ENCODE data around the gene FAIM2.
"Not testable (repeated sequence)": the region's sequence is repeated elsewhere in the genome, so short reads cannot be mapped to it uniquely, and the experiment has no call there.

Gene FAIM2

DNA sequence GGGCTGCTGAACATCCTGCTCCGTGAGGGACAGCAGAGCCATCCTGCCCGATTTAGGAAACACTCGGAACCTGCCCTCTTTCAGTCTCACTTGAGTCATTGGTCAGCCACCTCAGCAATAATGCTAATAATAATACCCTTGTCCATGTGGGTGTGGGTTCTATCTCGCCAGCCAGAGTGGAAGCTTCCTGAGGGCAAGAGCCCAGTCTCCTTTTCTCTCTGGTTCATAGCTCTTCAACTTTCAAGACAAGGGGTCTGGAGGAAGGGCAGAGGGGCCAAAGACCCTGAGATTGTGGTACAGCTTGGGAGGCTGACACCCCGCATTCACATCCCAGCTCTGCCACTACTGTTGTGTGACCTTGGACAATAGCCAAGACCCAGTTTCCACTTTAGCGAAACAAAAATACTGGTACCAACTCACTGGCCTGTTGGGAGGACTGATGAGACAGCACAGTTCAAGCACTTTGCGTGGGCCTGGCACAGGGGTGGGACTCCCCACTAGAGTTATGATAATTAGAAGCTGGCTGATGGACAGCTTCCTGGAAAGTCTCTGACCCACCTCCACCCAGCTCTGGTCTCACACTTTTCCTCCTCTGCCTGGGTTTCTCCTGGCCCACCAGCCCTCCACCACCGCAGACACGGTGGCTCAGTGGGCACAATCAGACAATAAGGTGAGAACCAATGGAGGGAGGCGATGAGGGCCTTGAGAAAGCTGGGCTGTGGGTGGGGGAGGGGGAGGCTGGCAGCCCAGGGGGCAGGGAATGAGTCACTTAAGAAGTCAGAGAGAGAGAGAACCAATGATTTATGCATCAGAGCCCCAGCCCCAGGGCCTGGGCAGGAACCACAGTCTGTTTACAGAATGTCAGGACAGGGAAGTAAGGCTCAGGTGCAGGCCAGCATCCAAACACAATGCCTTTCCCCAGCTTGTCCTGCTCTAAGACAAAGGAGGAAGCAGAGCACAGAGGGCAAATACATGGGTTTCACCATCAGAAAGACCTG is 9.6 kb downstream of the FAIM2 start:
- no peak for DNase-seq (ENCODE audit: low spot score)

DNA sequence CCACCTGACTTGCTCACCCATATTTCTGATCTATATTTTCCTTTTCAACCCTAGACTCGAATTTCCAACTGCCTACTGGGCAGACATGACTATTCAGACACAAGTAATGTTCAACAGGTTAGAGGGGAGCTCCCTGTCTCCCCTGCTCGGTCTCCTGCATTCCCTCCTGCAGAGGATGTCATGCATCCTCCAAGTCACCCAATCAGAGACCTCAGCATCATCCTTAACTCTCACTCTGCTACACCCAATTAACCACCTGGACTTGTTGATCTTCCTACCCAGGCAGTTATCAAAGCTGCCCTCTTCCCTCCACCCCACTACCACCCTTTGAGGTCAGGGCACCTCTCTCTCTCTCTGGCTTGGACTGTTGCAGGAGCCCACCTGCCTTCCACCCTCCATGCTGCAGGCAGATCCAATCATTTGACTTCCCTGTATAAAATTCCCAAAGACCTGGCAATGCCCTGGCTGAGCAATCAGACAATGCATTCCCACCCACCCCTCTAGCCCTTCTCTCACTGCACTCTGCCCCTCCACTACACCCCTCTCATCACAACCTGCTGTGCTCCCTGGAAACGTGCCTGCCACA is 10.9 kb downstream of the FAIM2 start:
- DNase-seq (ENCODE audit: low spot score), result no peak

- DNase-seq (ENCODE audit: low spot score), result no peak
Measured at GRCh38 chr12:49892084-49892731, 11.5 kb downstream of the FAIM2 start.

DNA sequence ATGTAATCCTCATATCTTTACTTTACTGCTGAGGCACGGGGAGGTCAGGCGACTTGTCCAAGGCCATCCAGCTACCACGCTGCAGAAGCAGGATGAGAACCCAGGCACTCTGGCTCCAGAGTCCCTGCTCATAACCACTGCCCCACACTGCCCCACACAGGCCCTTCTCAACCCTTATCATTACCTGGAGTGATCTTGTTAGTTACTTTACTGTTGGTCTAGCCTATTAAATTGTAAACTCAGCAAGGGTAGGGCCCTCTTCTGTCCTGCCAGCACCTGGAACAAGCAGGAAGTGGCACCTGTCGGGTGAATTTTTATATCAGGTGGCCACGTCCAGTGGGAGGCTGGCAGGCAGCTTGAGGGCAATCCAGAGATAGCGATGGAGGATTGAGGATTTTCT is 12.2 kb downstream of the FAIM2 start:
- no peak for DNase-seq (ENCODE audit: low spot score)

DNA sequence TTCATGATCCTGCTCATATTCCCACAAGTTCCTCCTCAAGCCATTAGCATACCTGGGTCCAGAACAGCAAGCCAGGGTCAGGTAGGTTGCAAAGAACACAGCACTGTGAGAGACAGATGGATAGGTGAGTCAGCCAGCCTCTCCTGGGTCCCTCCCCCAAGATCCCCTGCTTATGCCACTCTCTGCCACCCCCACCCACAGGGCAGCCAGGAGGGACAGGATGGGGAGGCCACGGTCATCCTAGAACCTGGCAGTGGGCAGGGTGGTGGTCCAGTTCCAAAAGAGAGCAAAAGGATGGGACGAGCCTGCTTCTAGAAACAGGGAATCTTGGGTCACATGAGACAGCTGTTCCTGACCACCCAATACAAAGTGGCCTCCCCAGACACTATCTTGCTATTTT is 12.7 kb downstream of the FAIM2 start:
- DNase-seq (ENCODE audit: low spot score), result no peak

GRCh38 chr12:49890096-49890461 is 13.6 kb downstream of the FAIM2 start:
- DNase-seq (ENCODE audit: low spot score), result no peak

DNA sequence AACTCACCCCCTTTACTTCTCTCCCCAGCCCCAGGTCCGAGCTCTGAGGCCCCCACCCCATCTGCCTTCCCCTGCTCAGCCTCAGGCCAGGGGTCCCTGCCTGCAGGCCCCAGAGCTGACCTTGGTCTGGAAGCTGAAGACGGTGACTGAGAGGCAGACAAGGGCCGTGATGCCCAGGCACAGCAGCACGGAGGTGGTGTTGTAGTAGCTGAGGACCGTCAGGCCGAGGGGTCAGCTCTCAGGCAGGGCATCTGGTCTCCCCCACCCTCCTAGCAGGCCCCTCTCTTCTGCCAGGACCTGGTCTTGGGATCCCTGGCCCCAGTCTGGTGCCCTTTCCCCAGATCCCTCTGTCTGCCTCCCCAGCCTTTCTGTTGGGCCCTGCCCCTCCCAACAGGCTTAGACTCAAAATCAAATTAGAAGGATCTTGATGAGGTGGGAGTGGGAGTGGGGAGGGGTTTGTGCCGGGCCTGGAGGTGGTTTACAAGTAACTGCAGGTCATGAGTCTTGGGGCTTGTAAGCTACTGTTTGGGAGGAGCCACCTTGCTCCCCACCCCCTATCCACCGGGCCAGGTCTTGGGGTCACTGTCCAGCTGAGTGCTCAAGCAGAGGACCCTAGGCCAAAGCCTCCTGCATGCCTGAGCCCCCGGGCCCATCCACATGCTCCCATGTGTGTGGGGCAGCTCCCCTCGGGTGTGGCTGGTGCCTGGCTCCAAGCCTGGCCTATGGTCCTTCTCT is 14.2 kb downstream of the FAIM2 start:
- DNase-seq (ENCODE audit: low spot score), result no peak

DNA sequence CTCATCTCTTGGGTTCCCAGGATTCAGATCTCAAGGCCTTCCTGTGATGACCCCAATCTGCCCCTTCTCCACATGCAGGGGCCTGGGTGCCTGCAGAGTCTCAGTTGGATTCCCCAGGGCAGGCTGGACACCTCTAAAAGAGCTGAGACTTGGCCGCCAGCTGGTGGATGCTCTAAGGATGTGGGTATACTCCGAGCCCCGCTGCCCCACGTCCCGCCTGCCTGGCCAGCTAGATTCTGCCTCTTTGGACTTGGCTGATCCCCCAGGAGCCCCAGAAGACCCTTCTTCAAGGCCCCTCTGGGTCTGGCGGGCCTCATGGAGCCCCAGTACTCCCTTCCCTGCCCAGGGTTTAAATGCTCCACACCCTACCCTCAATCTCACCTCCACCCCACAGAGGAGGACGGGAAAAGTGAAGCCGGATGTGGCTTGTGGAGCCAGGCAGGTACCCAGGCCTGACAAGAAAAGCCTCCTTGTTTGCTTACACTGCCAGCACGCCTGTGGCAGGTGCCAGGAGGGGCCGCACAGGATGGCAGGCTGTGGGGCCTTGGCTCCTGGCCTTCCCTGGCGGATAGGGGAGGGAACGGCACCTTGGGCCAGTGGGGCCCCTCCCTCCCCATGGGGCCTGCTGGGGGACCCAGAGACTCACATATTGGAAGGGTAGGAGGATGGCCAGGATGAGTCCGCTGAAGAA is 15.1 kb downstream of the FAIM2 start:
- no peak for DNase-seq (ENCODE audit: low spot score)

DNA sequence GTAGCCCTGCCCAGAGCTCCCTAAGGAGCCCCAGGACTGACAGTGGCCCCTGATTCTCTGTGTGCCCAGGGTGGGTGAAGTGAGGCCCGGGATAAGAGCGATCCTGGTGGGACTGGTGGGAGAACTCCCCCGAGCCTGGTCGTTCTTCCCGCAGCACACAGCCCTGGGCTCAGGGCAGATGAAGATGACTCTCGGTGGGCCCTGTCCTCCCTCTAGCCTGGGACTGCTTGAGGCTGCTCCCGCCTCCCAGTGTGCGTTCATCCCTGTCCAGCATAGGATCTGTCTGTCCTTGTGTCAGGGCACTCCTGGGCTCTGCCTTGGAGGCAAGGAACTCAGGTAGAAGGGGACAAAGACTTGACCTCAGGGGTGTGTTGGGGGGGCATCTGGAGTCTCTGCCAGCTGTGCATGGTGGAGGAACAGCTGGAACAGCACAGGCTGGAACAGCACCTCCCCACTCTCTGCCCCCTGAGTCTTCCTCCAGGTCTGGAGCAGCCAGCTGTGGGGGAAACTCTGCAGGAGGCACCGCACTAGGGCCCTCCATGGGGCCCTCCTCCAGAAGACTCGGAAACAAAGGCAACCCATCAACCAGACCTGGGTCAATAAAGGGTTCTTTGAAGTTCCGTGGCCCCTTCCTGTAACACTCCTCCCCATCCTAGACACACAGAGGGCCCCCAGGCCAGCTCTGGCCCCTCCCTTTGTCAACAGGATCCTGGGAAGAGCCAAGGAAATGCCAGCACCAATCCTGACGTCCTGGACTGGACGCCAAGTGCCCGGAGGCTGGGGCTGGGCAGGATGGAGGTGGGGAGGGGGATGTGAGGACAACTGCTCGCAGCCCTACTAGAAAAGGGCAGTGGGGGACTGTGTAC is 15.9 kb downstream of the FAIM2 start:
- no peak for DNase-seq (ENCODE audit: low spot score)

GRCh38 chr12:49887091-49887490 is 16.6 kb downstream of the FAIM2 start:
- no peak for DNase-seq (ENCODE audit: low spot score)

DNA sequence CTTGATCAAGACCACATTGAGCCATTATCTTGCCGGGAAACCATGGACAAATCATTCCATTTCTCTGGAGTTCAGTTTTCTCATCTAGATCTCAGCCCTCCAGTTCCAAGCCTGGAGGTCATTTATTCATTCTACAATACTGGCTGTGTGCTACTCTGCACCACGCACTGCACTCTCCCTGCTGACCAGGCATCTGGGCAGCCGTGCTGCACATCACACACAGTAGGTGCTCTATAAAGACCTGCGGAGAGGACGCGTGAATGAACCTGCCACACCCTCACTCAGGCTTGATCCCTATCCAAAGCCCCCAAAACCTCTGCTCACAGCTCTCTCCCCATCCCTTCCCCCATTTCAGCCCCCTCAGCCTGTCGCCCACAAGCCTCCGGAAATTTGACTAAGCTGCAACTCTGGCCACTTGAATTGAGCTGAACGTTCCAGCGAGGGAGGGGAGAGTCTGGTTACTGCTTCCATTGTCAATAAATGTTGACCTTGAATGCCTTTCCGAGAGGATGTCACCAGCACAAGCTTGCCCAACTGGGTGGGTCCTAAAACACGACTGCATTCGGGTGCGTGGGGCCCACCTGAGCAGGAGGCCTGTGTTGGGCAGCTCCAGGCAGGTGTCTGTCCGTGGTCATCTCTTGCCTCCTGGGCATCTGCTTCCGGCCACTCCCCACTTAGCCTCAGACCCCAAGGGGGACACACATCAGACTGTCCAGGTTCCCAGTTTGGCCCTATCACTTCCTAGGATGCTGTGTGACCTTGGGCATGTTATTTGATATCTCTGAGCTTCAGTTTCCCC is 17.8 kb downstream of the FAIM2 start:
- no peak for DNase-seq (ENCODE audit: low spot score)

DNA sequence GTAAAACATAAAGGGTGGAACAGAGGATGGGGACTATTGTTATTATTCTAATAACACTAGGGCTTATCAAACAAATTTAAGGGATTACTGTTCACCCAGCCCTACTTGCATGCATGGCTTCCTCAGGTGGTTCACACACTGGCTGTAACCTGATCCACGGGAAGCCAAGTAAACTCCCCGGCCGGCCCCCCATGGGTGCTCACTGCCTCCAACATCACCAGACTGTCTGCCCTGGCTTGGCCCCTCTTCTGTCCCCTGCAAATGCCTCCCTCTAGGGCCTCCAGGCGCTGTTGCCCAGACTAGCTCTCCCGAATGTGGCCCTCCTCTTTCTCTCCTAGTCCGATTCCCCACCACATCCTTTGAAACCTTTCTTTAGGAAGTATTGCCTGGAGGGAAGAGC is 18.6 kb downstream of the FAIM2 start:
- DNase-seq (ENCODE audit: low spot score), result no peak

DNA sequence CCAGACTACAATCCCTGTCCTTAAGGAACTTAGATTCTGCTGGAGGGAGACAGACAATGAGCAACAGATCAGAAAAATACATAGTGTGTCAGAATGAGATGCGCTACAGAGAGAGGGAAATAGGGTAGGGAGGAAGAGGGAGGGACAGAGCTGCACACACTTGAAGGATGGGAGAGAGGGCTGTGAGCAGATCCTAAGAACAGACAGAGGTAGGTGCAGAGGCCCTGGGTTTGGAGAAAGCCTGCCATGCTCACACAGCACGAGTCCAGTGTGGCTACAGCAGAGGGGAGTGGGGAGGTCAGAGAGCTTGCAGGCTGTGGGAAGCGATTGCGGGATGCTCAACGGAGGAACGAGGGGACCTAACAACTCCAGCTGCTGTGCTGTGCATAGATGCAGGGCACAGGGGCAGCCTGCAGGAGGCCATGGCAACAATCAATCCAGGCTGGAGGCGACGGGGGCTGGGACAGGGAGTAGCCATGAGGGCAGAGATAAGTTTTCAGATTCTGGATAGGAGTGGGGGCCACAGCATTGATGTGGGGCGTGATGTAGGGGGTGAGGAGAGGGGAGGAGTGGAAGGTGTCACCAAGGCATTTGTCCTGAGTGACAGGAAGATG is 20.7 kb downstream of the FAIM2 start:
- DNase-seq (ENCODE audit: low spot score), result no peak

GRCh38 chr12:49882248-49882850 is 21.4 kb downstream of the FAIM2 start:
- DNase-seq (ENCODE audit: low spot score), result no peak

DNA sequence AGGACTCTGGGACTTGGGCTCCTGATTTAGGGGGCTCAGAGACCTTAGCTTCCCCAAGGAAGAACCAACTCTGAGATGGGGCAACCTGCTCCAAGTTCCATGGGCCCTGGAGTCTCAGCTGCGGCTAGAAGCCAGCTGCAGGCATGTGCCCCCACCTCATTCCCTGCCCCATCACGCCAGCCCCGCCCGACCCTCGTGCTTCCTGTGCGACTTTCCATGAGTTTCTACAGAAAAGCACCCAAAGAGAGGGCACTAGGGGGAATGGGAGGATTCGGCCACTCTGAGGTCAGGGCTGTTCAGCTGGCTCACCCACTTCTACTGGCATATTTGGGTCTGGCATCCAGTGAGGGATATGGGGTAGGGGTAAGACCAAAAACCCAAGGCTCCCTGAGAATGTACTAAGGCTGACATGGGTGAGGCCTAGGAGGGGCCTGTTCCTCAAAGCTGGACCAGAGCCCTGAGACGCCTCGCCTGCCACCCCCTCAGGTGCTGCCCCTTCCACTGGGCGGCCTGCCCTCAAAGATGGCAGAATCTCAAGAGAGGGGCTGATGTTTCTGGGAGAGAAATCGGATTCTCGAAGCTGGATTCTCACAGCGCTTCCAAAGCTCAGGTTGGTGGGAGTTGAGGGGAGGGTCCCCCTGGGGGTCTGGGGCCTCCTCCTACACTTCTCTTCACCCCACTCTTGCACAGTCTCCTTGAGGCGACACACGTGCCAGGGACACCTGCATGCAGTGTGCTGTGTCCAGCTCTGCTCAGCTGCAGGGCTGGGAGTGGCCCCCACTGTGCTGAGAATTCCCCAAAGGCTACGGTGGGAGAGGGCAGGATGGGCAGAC is 22.1 kb downstream of the FAIM2 start:
- no peak for DNase-seq (ENCODE audit: low spot score)

DNA sequence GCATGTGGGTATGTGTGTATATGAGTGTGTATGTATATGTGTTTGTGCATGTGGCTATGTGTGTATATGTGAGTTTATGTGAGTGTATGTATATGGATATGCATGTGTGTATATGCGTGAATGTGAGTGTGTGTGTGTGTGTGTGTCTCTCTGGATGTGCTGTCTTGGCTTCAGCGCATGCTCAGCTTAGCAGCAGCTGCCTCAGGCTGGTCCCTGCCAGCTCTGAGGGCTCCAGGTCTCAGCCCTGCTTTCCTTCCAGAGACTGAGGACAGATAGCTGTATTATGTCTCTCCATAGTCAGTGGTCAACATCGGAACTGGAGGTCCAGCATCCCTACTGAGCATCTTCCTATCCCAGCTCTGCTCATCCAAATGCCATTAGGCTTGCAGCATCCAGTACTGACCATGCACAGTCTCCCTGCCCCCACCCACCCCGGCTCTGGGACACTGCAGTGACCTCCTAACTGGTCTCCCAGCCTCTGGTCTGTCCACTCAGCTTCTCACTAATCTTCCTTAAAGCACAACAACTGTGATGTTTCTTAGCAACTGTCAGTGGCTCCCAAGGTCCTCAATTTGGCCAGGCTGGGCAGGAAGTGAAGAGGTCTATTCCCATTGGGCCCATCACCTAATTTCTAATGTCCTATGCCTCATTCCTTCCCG is 22.8 kb downstream of the FAIM2 start:
- no peak for DNase-seq (ENCODE audit: low spot score)

DNA sequence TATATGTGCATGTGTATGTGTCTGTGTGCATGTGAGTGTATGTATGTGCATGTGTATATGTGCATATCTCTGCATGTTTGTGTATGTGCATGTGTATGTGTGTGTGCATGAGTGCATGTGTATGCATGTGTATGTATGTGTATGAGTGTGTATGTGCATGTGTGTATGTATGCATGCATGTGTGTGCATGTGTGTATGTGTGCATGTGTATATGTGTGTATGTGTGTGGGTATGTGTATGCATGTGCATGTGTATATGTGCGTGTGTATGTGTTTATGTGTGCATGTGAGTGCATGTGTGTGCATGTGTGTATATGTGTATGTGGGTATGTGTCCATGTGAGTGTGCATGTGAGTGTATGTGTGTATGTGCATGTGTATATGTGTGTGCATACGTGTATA is 24.6 kb downstream of the FAIM2 start:
- not testable (repeated sequence) for DNase-seq (ENCODE audit: low spot score)

GRCh38 chr12:49878021-49878420 is 25.7 kb downstream of the FAIM2 start:
- no peak for DNase-seq (ENCODE audit: low spot score)
